Nephron progenitor cell (in vitro differentiated cells): ENCODE measurements around the gene TFDP1.

Source experiments
- DNase-seq: peaks from one replicate; pipeline ENCODE4 v3.0.0; 2021
- H3K27ac Mint-ChIP-seq: 2 replicates; pipeline ENCODE4 v1.8.0; 2021; ENCODE audit warnings: mild to moderate bottlenecking, moderate library complexity, mixed read lengths
- H3K27me3 Mint-ChIP-seq: 2 replicates; pipeline ENCODE4 v1.8.0; 2021; ENCODE audit warnings: mild to moderate bottlenecking, low read depth, mixed read lengths; ENCODE audit not compliant: poor library complexity
- H3K36me3 Mint-ChIP-seq: 2 replicates; pipeline ENCODE4 v1.8.0; 2021; ENCODE audit warnings: low read depth, mixed read lengths
- H3K4me1 Mint-ChIP-seq: 2 replicates; pipeline ENCODE4 v1.8.0; 2021; ENCODE audit warnings: mixed read lengths
- H3K4me3 Mint-ChIP-seq: 2 replicates; pipeline ENCODE4 v1.8.0; 2021; ENCODE audit warnings: mild to moderate bottlenecking, moderate library complexity, mixed read lengths
- H3K9me3 Mint-ChIP-seq: 2 replicates; pipeline ENCODE4 v1.8.0; 2021; ENCODE audit warnings: mild to moderate bottlenecking, moderate library complexity, mixed read lengths
- CTCF ChIP-seq: fragments of 200-600 bp; sonication (generic); IDR thresholded peaks from 2 replicates; pipeline ENCODE4 v1.5.0; 2021; ENCODE audit warnings: antibody characterized with exemption

Gene TFDP1

GRCh38 chr13:113670541-113670940 lies 86.0 kb downstream of the TFDP1 start:
- no peaks in the 10 kb centered on the region for H3K9me3 Mint-ChIP-seq
- no peak overlapping the region for H3K27ac Mint-ChIP-seq
- H3K4me3 Mint-ChIP-seq, result no peak overlapping the region
- H3K36me3 Mint-ChIP-seq, result no peaks in the 10 kb centered on the region
- H3K4me1 Mint-ChIP-seq, result peaks cover 23% of the 10 kb centered on the region
- no peak for TF ChIP-seq CTCF
- H3K27me3 Mint-ChIP-seq, result no peaks in the 10 kb centered on the region
- DNase-seq, result no peak

- no peaks in the 10 kb centered on the region for H3K9me3 Mint-ChIP-seq
- no peak for TF ChIP-seq CTCF
- no peak overlapping the region for H3K4me3 Mint-ChIP-seq
- H3K27ac Mint-ChIP-seq, result no peak overlapping the region
- H3K36me3 Mint-ChIP-seq, result no peaks in the 10 kb centered on the region
- DNase-seq, result no peak
- peaks cover 23% of the 10 kb centered on the region for H3K4me1 Mint-ChIP-seq
- no peaks in the 10 kb centered on the region for H3K27me3 Mint-ChIP-seq
These were observed 86.8 kb downstream of the TFDP1 start for GRCh38 chr13:113671066-113672001.

GRCh38 chr13:113672002-113672651 lies 87.6 kb downstream of the TFDP1 start:
- Mint-ChIP-seq H3K9me3 (no peaks in the 10 kb centered on the region), H3K27ac (no peak overlapping the region), H3K4me3 (peak overlapping the region; percentile 3), H3K4me1 (peaks cover 18% of the 10 kb centered on the region), H3K36me3 (no peaks in the 10 kb centered on the region), H3K27me3 (no peaks in the 10 kb centered on the region)
- no peak for TF ChIP-seq CTCF
- DNase-seq, result no peak
